Measurements from ENCODE around the gene EOGT.

The EOGT gene

DNA sequence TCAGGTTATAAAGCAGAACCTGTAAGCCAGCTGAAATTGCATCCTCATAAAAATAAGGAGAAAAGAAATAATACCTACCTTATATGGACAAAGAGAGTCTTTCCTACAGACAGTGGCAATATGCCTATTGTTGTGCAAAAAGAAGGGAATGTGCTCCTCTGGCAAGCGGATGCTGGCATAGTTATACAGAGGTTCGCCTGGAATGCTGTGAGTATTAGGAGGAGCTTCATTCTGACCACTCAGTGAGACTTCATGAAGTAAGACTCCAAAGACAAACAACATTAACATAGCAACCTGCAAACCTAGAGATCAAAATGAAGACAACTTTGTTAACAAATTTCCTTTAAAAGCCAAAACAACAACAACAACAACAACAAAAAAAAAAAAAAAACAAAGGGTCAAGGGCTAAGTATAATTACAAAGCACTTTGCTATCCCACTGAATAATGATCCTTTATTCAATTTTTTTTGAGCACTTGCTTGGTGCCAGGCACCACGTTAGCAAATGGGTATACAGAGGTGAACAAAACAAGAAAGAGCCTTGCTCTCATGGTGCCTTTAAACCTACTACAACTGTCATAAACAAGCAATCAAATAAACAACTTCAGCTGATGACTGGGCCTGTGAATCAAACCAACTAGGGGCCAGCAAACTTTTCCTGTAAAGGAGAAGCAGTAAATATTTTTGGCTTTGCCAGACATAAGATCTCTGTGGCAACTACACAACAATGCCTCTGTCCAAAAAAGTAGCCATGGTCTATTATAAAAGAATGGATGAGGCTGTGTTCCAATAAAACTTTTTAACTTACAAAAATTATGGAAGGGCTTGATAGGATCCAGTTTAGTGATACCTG is 3.7 kb downstream of the EOGT start:
- TF ChIP-seq, protein P1, sequence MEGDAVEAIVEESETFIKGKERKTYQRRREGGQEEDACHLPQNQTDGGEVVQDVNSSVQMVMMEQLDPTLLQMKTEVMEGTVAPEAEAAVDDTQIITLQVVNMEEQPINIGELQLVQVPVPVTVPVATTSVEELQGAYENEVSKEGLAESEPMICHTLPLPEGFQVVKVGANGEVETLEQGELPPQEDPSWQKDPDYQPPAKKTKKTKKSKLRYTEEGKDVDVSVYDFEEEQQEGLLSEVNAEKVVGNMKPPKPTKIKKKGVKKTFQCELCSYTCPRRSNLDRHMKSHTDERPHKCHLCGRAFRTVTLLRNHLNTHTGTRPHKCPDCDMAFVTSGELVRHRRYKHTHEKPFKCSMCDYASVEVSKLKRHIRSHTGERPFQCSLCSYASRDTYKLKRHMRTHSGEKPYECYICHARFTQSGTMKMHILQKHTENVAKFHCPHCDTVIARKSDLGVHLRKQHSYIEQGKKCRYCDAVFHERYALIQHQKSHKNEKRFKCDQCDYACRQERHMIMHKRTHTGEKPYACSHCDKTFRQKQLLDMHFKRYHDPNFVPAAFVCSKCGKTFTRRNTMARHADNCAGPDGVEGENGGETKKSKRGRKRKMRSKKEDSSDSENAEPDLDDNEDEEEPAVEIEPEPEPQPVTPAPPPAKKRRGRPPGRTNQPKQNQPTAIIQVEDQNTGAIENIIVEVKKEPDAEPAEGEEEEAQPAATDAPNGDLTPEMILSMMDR (IDR thresholded peaks at IDR 0.05; ENCODE audit: extremely low read depth, missing control alignments), result no peak
- no peak for DNase-seq (ENCODE audit: low spot score)

DNA sequence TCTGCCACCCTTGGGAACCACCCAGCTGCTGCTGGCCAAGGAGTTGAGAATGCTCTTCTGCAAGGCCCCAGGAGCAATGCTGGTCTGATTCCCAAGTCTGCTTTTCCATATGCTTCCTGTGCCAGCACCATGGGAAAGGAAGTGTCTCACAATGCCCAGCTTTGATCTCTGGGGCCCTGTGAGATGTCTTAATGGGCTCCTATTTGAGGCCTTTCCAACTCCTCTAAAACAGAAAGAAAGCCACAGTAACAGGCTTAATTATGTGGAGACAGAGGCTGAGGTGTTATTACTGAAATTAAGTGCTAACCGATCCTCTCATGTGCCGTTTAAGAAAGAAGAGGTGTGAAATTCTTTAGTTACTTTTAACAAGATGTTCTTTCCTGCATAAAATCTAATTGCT is 4.5 kb downstream of the EOGT start:
- DNase-seq (ENCODE audit: low spot score), result no peak
- TF ChIP-seq, protein P1 (IDR thresholded peaks at IDR 0.05; ENCODE audit: extremely low read depth, missing control alignments), result no peak

DNA sequence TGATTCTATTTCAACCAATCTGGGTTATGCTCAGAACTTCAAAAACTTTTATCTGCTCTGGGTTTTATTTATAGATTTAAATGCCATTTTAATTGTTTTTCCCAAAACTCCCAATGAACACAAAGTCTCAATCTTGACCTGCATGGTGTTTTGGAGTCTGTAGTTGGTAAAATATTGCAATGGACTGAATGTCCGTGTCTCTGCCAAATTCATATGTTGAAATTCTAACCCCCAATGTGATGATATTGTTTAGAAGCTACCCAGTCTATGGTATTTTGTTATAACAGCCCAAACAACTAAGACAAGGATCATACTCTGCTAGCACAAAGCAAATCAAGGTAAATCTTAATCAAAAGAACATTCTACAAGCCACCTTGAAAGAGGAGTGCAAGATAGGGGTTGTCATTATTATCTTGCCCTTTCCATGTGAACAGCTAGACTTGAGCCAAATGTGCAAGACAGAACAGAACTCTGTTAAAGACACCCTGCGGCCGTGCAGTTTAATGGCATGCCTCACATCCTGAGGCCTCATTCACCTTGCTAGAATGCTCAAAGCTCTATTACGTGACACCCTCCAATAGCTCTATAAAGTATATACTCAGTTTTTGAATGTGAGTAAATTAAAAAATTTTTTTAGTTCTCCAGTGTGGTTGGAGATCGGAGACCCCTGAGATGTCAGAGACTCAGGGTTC is 7.5 kb downstream of the EOGT start:
- TF ChIP-seq, protein P1 (IDR thresholded peaks at IDR 0.05; ENCODE audit: extremely low read depth, missing control alignments), result no peak
- DNase-seq (ENCODE audit: low spot score), result no peak

DNA sequence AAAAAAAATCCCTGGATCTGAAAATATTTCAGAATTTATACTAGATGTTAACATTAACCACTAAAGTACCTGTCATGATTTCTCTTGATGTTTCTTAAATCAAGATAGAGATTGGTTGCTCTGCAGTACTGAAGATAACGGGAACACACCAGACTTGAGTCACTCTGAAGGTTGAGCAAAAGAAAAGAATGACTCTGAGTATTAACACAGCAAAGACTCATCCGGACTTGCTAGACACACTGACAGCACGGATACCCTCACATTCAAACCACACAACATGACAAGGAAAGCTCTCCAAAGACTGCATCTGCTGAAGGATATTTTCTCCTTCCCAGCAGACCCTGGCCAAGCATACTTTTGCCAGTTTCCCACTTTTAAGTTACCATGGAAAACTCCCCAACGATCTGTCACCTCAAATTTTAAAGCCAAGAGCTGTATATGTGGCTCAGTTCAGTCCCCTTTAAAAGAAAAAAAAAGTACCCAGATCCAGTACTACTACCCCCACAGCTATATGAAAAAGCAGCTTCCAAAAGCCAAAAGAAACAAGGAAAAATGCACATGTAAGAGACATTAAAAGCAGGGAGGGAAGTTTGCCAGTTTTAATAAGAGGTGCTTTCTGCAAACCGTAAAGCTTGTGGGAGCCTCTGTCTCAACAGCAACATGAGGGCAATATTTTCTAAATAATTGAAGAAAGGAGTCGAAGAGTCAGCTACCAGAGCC is 8.3 kb downstream of the EOGT start:
- TF ChIP-seq, protein P1 (IDR thresholded peaks at IDR 0.05; ENCODE audit: extremely low read depth, missing control alignments), result no peak

DNA sequence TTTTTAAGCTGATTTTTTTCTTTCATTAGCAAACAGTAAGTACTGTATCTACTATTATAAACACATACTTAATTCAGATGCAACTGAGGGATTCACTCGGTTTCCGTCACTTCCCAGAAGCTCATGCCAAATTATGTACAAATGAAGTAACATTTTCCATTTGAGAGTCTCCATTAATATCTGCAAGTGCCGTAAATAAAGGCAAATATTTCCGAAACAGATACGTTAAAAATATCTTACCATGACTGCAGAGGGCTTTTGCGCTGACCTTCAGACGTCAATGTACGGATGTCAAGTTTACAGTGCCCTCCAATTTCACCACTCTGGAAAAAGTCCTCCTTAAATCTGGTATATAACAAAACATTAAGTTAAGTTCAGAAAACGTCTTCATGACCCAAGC is 9.3 kb downstream of the EOGT start:
- no peak for DNase-seq (ENCODE audit: low spot score)
- TF ChIP-seq, protein P1 (IDR thresholded peaks at IDR 0.05; ENCODE audit: extremely low read depth, missing control alignments), result no peak

More for the DNA sequence above, 8.3 kb downstream of the EOGT start:
- DNase-seq (ENCODE audit: low spot score), result no peak

GRCh38 chr3:68999605-69000004 is 13.9 kb downstream of the EOGT start:
- TF ChIP-seq, protein P1 (IDR thresholded peaks at IDR 0.05; ENCODE audit: extremely low read depth, missing control alignments), result no peak
- DNase-seq (ENCODE audit: low spot score), result no peak

GRCh38 chr3:68999158-68999557 is 14.3 kb downstream of the EOGT start:
- TF ChIP-seq, protein P1 (IDR thresholded peaks at IDR 0.05; ENCODE audit: extremely low read depth, missing control alignments), result no peak

More at GRCh38 chr3:68999158-68999557, 14.3 kb downstream of the EOGT start:
- no peak for DNase-seq (ENCODE audit: low spot score)
